Measurements from ENCODE around the gene RCSD1.

Gene RCSD1

GRCh38 chr1:167672831-167673230, 42.8 kb downstream of the RCSD1 start:
- Histone ChIP-seq H3K9me3 (ENCODE audit: low read length) (no peaks in the 10 kb centered on the region), H3F3A (ENCODE audit: insufficient read depth, low read length) (no peaks in the 10 kb centered on the region), H3K9me2 (ENCODE audit: low read depth, low read length) (no peaks in the 10 kb centered on the region), H3K4me3 (ENCODE audit: low read depth, low read length, poor library complexity, severe bottlenecking) (no peak overlapping the region), H3K4me2 (ENCODE audit: low read length) (no peak overlapping the region), H4K20me1 (ENCODE audit: insufficient read depth, low read length) (no peaks in the 10 kb centered on the region), H3K27me3 (ENCODE audit: insufficient read depth, low read length) (no peaks in the 10 kb centered on the region), H3K27ac (ENCODE audit: low read depth, low read length, poor library complexity, severe bottlenecking) (no peak overlapping the region), H2AFZ (ENCODE audit: low read length) (no peak overlapping the region), H3K9ac (ENCODE audit: low read length) (no peak overlapping the region), H3K79me2 (ENCODE audit: insufficient read depth, low read length) (peaks cover 5% of the 10 kb centered on the region), H3K36me3 (ENCODE audit: insufficient read depth, low read length) (peaks cover 67% of the 10 kb centered on the region), H3K4me1 (ENCODE audit: insufficient read depth, low read length, severe bottlenecking) (peaks cover 44% of the 10 kb centered on the region)
- TF ChIP-seq EZH2 (IDR thresholded peaks at IDR 0.05; ENCODE audit: borderline replicate concordance, low read length) (no peak), CTCF (IDR thresholded peaks at IDR 0.05; ENCODE audit: low read length) (no peak)

GRCh38 chr1:167673265-167673664, 43.2 kb downstream of the RCSD1 start:
- H3K9me3 ChIP-seq (ENCODE audit: low read length): no peaks in the 10 kb centered on the region
- H3K9me2 ChIP-seq (ENCODE audit: low read depth, low read length): no peaks in the 10 kb centered on the region
- peaks cover 5% of the 10 kb centered on the region for H3K79me2 ChIP-seq (ENCODE audit: insufficient read depth, low read length)
- H4K20me1 ChIP-seq (ENCODE audit: insufficient read depth, low read length): no peaks in the 10 kb centered on the region
- no peak overlapping the region for H3K9ac ChIP-seq (ENCODE audit: low read length)
- TF ChIP-seq EZH2 (IDR thresholded peaks at IDR 0.05; ENCODE audit: borderline replicate concordance, low read length) (no peak), CTCF (IDR thresholded peaks at IDR 0.05; ENCODE audit: low read length) (no peak)
- H3K36me3 ChIP-seq (ENCODE audit: insufficient read depth, low read length): peaks cover 67% of the 10 kb centered on the region
- H3K27ac ChIP-seq (ENCODE audit: low read depth, low read length, poor library complexity, severe bottlenecking): no peak overlapping the region
- H2AFZ ChIP-seq (ENCODE audit: low read length): no peak overlapping the region
- peaks cover 39% of the 10 kb centered on the region for H3K4me1 ChIP-seq (ENCODE audit: insufficient read depth, low read length, severe bottlenecking)
- no peak overlapping the region for H3K4me3 ChIP-seq (ENCODE audit: low read depth, low read length, poor library complexity, severe bottlenecking)
- H3K4me2 ChIP-seq (ENCODE audit: low read length): no peak overlapping the region
- no peaks in the 10 kb centered on the region for H3F3A ChIP-seq (ENCODE audit: insufficient read depth, low read length)
- H3K27me3 ChIP-seq (ENCODE audit: insufficient read depth, low read length): no peaks in the 10 kb centered on the region

- H3K79me2 ChIP-seq (ENCODE audit: insufficient read depth, low read length): no peaks in the 10 kb centered on the region
- H3K36me3 ChIP-seq (ENCODE audit: insufficient read depth, low read length): peaks cover 75% of the 10 kb centered on the region
- TF ChIP-seq CTCF (IDR thresholded peaks at IDR 0.05; ENCODE audit: low read length) (no peak), EZH2 (IDR thresholded peaks at IDR 0.05; ENCODE audit: borderline replicate concordance, low read length) (no peak)
Observed at GRCh38 chr1:167674156-167674555, 44.1 kb downstream of the RCSD1 start.

More at GRCh38 chr1:167674156-167674555, 44.1 kb downstream of the RCSD1 start:
- H3K9me3 ChIP-seq (ENCODE audit: low read length): no peaks in the 10 kb centered on the region
- peaks cover 30% of the 10 kb centered on the region for H3K4me1 ChIP-seq (ENCODE audit: insufficient read depth, low read length, severe bottlenecking)
- H3K4me2 ChIP-seq (ENCODE audit: low read length): no peak overlapping the region
- H3K9me2 ChIP-seq (ENCODE audit: low read depth, low read length): no peaks in the 10 kb centered on the region
- H3K9ac ChIP-seq (ENCODE audit: low read length): no peak overlapping the region
- no peaks in the 10 kb centered on the region for H4K20me1 ChIP-seq (ENCODE audit: insufficient read depth, low read length)
- no peaks in the 10 kb centered on the region for H3K27me3 ChIP-seq (ENCODE audit: insufficient read depth, low read length)
- H2AFZ ChIP-seq (ENCODE audit: low read length): no peak overlapping the region
- H3K27ac ChIP-seq (ENCODE audit: low read depth, low read length, poor library complexity, severe bottlenecking): no peak overlapping the region
- no peak overlapping the region for H3K4me3 ChIP-seq (ENCODE audit: low read depth, low read length, poor library complexity, severe bottlenecking)
- no peaks in the 10 kb centered on the region for H3F3A ChIP-seq (ENCODE audit: insufficient read depth, low read length)

All from OCI-LY1 (cell line).